Measurements from ENCODE around the gene HDAC4. TPM values are rescaled to one million over a fixed set of nuclear protein-coding genes. Genes with fewer than 3 reads are reported as not detected.

HDAC4 gene
- total RNA-seq, 1 experiment from 2014 or later = 32.0 TPM

DNA sequence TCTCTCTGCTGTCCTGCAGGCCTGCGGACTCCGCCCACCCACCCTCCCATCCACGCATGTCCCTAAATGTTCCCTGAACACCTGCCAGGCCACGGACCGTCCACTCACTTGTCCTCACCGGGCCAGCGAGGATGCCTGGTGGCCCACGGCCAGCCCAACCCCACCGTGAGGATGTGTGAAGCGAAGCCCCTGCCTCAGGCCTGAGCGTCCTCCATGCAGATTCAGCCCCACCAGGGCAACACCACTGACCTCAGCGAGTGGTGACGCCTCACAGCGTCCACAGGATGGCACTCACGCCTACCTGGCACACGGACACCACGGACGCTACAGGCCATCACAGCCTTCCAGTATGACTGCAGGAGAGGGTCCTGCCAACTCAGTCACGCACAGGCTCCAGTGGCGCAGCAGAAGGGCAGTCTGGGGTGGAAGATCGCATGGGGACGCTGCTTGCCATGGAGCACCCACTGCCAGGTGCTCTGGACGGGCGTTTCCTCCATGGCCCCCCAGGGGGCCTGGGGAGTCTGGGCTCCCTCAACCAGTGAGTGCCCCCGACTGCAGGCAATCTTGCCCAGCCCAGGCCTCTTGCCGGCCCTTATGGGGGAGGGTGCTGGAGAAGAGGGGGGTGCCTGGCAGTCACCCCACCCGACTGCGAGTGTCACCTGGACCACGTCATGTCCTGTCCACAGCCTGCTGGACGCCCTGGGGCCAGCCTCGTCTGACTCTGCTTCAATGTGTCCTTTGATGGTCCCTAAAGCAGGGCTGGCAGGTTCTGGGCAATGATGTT is 25.4 kb downstream of the HDAC4 start:
- Histone ChIP-seq H3K9me3 (ENCODE audit: control insufficient read depth, low read depth, low read length) (no peaks in the 10 kb centered on the region), H3K4me2 (ENCODE audit: insufficient read depth, insufficient read length, low read length) (no peak overlapping the region), H3K79me1 (ENCODE audit: insufficient read depth, low read depth, low read length, poor library complexity, severe bottlenecking) (no peaks in the 10 kb centered on the region), H2AFZ (ENCODE audit: low read length) (no peak overlapping the region), H3T11ph (ENCODE audit: low read length) (no peak overlapping the region), H3K27ac (ENCODE audit: insufficient read length, low read depth, low read length) (no peak overlapping the region), H3K4ac (ENCODE audit: low read depth, low read length) (no peak overlapping the region), H3K18ac (ENCODE audit: insufficient read length, low read depth, low read length) (no peak overlapping the region), H2BK20ac (ENCODE audit: low read depth, low read length, poor library complexity, severe bottlenecking) (no peak overlapping the region), H2BK15ac (ENCODE audit: low read depth, low read length) (no peak overlapping the region), H2BK12ac (ENCODE audit: insufficient read length, low read depth, low read length) (no peak overlapping the region), H3K23ac (ENCODE audit: insufficient read length, low read depth, low read length) (no peak overlapping the region), H3K56ac (ENCODE audit: insufficient read length, low read depth, low read length) (no peak overlapping the region), H3K4me1 (ENCODE audit: insufficient read depth, low read length) (no peaks in the 10 kb centered on the region), H4K91ac (ENCODE audit: insufficient read length, low read depth, low read length) (no peak overlapping the region), H2AK5ac (ENCODE audit: insufficient read length, low read length) (no peak overlapping the region), H4K5ac (ENCODE audit: insufficient read length, low read depth, low read length) (no peak overlapping the region), H3K14ac (ENCODE audit: insufficient read depth, low read length) (no peak overlapping the region), H3K9ac (ENCODE audit: extremely low read depth, insufficient read length, low read length) (no peak overlapping the region), H3K79me2 (ENCODE audit: insufficient read depth, low read length) (peaks cover 5% of the 10 kb centered on the region; the same call in 1 of the 2 replicates), H4K20me1 (ENCODE audit: control insufficient read depth, insufficient read depth, insufficient read length) (no peaks in the 10 kb centered on the region), H4K8ac (replicated peaks; ENCODE audit: insufficient read length, low read depth, low read length) (no peak overlapping the region), H3K23me2 (ENCODE audit: insufficient read length, low read depth, low read length, poor library complexity, severe bottlenecking) (no peaks in the 10 kb centered on the region), H2BK5ac (ENCODE audit: insufficient read length, low read length) (no peak overlapping the region), H3K27me3 (ENCODE audit: insufficient read depth, low read length) (no peaks in the 10 kb centered on the region), H2BK120ac (ENCODE audit: low read depth, low read length, poor library complexity, severe bottlenecking) (no peak overlapping the region)
- H3K9me3 Mint-ChIP-seq = no peaks in the 10 kb centered on the region
- H3K4me1 Mint-ChIP-seq = peaks cover 8 to 12% of the 10 kb centered on the region in 2 experiments
- TF ChIP-seq, protein P1, sequence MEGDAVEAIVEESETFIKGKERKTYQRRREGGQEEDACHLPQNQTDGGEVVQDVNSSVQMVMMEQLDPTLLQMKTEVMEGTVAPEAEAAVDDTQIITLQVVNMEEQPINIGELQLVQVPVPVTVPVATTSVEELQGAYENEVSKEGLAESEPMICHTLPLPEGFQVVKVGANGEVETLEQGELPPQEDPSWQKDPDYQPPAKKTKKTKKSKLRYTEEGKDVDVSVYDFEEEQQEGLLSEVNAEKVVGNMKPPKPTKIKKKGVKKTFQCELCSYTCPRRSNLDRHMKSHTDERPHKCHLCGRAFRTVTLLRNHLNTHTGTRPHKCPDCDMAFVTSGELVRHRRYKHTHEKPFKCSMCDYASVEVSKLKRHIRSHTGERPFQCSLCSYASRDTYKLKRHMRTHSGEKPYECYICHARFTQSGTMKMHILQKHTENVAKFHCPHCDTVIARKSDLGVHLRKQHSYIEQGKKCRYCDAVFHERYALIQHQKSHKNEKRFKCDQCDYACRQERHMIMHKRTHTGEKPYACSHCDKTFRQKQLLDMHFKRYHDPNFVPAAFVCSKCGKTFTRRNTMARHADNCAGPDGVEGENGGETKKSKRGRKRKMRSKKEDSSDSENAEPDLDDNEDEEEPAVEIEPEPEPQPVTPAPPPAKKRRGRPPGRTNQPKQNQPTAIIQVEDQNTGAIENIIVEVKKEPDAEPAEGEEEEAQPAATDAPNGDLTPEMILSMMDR (conservative IDR thresholded peaks at IDR 0.05) = peak; percentile 46; the same call in 2 of the 3 replicates
- peaks cover 6 to 7% (median 7%) of the 10 kb centered on the region in 3 experiments; a peak in 5 of 7 replicates for H3K36me3 Mint-ChIP-seq (ENCODE audit: insufficient read depth in 1 of 3, low read depth in 3 of 3)
- no peak overlapping the region for H3K4me3 Mint-ChIP-seq
- no CpG with 5 or more reads among the region's 31 CpGs for WGBS (ENCODE audit: extremely low coverage, insufficient read length, low lambda C conversion rate)
- H3K27ac Mint-ChIP-seq = no peak overlapping the region
- H3K27me3 Mint-ChIP-seq (ENCODE audit: low read depth) = no peaks in the 10 kb centered on the region
- no peak for DNase-seq
